ENCODE measurements around the gene KCNK13. TPM values are rescaled to one million over a fixed set of nuclear protein-coding genes. Genes with fewer than 3 reads are reported as not detected.
"Not testable (repeated sequence)": the region's sequence is repeated elsewhere in the genome, so short reads cannot be mapped to it uniquely, and the experiment has no call there.

The KCNK13 gene
- total RNA-seq, 2 donors from 2014 or later = 0.15 to 0.32 TPM

DNA sequence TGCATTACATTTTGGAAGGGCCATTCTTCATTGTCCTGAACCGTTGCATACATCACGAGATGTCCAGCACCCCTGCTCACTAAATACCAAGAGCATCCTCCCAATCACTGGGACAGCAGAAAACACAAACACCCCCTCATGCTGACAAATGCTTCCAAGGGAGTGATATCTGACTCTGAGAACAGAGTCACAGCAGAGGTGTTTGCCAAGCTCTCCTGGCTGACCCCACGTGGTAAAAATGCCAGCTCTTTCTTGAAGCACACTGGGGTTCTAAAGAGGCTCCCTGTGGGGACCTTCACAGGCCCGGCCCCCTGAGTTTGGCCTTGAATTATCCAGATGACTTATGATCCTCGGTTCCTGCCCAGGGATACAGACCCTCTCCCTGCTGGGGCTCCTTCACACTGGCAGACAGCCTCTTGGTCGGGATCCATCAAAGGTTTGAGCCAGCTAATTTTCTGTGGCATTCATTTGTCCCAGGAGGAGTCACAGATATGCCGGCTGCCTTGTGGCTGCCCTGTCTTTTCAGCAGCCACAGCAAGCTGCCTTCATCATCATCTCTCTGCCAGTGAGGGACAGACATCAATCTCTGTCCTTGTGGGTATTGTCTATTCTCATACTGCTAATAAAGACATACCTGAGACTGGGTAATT is 151.4 kb downstream of the KCNK13 start:
- TF ChIP-seq, protein P1, sequence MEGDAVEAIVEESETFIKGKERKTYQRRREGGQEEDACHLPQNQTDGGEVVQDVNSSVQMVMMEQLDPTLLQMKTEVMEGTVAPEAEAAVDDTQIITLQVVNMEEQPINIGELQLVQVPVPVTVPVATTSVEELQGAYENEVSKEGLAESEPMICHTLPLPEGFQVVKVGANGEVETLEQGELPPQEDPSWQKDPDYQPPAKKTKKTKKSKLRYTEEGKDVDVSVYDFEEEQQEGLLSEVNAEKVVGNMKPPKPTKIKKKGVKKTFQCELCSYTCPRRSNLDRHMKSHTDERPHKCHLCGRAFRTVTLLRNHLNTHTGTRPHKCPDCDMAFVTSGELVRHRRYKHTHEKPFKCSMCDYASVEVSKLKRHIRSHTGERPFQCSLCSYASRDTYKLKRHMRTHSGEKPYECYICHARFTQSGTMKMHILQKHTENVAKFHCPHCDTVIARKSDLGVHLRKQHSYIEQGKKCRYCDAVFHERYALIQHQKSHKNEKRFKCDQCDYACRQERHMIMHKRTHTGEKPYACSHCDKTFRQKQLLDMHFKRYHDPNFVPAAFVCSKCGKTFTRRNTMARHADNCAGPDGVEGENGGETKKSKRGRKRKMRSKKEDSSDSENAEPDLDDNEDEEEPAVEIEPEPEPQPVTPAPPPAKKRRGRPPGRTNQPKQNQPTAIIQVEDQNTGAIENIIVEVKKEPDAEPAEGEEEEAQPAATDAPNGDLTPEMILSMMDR (IDR thresholded peaks at IDR 0.05) = no peak

DNA sequence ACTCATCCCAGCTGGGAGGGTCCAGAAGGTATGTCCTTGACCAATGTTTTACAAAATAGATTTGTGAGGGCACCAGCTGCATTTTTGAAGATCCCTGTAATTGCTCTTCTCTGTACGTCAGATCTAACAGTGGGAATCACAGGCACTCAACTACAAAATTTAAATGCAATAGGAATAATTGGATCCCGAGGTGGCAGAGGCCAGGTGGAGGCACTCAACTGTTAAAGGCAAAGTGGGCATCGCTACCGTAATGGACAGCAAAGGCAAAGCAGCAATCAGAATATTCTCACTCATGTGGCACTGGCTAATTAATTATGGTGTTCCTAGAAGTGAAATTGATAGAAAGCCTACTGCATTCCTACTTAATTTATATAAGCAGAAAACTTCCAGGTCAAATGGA is 166.7 kb downstream of the KCNK13 start:
- intact Hi-C loops (cut with DNase I) = no loop called here
- no peak for DNase-seq
- no peak overlapping the region for H3K9ac ChIP-seq (ENCODE audit: low read depth in 2 of 2, low read length in 2 of 2)
- TF ChIP-seq, protein P1 (IDR thresholded peaks at IDR 0.05) = no peak
- no peak overlapping the region for H3K4me3 ChIP-seq
- H3K27ac ChIP-seq = no peak overlapping the region
- H3K27me3 ChIP-seq = no peaks in the 10 kb centered on the region
- no peaks in the 10 kb centered on the region for H3K9me3 ChIP-seq
- no peaks in the 10 kb centered on the region for H3K36me3 ChIP-seq
- no peaks in the 10 kb centered on the region for H3K4me1 ChIP-seq

More for the DNA sequence above, 151.4 kb downstream of the KCNK13 start:
- no peak for DNase-seq
- Histone ChIP-seq H3K36me3 (no peaks in the 10 kb centered on the region), H3K4me1 (no peaks in the 10 kb centered on the region), H3K4me3 (no peak overlapping the region), H3K27ac (no peak overlapping the region), H3K9ac (ENCODE audit: low read depth in 2 of 2, low read length in 2 of 2) (no peak overlapping the region), H3K9me3 (no peaks in the 10 kb centered on the region), H3K27me3 (no peaks in the 10 kb centered on the region)
- intact Hi-C loops (cut with DNase I) = no loop called here

DNA sequence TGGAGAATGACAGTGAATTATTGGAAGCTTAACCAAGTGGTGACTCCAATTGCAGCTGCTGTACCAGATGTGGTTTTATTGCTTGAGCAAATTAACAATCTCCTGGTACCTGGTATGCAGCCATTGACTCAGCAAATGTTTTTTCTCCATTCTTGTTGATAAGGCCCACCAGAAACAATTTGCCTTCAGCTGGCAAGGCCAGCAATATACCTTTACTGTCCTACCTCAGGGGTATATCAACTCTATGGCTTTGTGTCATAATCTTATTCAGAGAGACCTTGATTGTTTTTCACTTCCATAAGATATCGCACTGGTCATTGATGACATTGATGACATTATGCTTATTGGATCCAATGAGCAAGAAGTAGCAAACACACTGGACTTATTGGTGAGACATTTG is 168.1 kb downstream of the KCNK13 start:
- not testable (repeated sequence) for H3K36me3 ChIP-seq
- intact Hi-C loops (cut with DNase I) = loop anchor here (10.0 kb wide), 1 partner anchor 285 kb away; no protein-coding TSS in a partner anchor

More for the DNA sequence above, 168.1 kb downstream of the KCNK13 start:
- H3K9me3 ChIP-seq; DNase-seq; H3K27ac ChIP-seq; H3K27me3 ChIP-seq; H3K9ac ChIP-seq (ENCODE audit: low read depth in 2 of 2, low read length in 2 of 2); H3K4me3 ChIP-seq; H3K4me1 ChIP-seq: not testable (repeated sequence)

Other genes with a start within 250 kb of the KCNK13 start
- 10 to 100 TPM; 12.1 to 14.1 TPM for gene EFCAB11, start 107.3 kb upstream of the KCNK13 start, total RNA-seq
- 10 to 100 TPM; 20.0 to 33.3 TPM for gene TDP1, start 106.1 kb upstream of the KCNK13 start, total RNA-seq
- gene PSMC1, start 194.6 kb downstream of the KCNK13 start, total RNA-seq = 10 to 100 TPM; 68.3 to 92.6 TPM